ENCODE measurements around the gene NRROS.

The NRROS gene

GRCh38 chr3:196654735-196655090 is 15.2 kb downstream of the NRROS start:
- Histone ChIP-seq H3K9me3 (ENCODE audit: insufficient read depth, low read depth, low read length) (no peaks in the 10 kb centered on the region), H4K20me1 (ENCODE audit: insufficient read depth, low read length, poor library complexity, severe bottlenecking) (peaks cover 93% of the 10 kb centered on the region), H2AFZ (ENCODE audit: low read length) (no peak overlapping the region), H3K9me2 (replicated peaks; ENCODE audit: low read depth, low read length) (no peaks in the 10 kb centered on the region), H3K79me2 (ENCODE audit: insufficient read depth, low read length) (peaks cover 99% of the 10 kb centered on the region), H3K27me3 (ENCODE audit: insufficient read depth, low read length, poor library complexity, severe bottlenecking) (no peaks in the 10 kb centered on the region), H3K9ac (ENCODE audit: low read depth, low read length, poor library complexity, severe bottlenecking) (no peak overlapping the region), H3K4me1 (ENCODE audit: insufficient read depth, low read length, poor library complexity, severe bottlenecking) (peaks cover 29% of the 10 kb centered on the region), H3F3A (ENCODE audit: low read depth) (peaks cover 21% of the 10 kb centered on the region; the same call in 1 of the 2 replicates), H3K4me3 (ENCODE audit: low read length, poor library complexity, severe bottlenecking) (no peak overlapping the region), H3K4me2 (ENCODE audit: low read depth, low read length, poor library complexity, severe bottlenecking) (no peak overlapping the region), H3K36me3 (ENCODE audit: insufficient read depth, low read length) (peaks cover 94% of the 10 kb centered on the region)
- TF ChIP-seq EZH2phosphoT487 (IDR thresholded peaks at IDR 0.05; ENCODE audit: borderline replicate concordance) (no peak), CTCF (conservative IDR thresholded peaks at IDR 0.05; ENCODE audit: low read length) (no peak)

GRCh38 chr3:196655496-196655895 is 16.0 kb downstream of the NRROS start:
- H3K27me3 ChIP-seq (ENCODE audit: insufficient read depth, low read length, poor library complexity, severe bottlenecking) = no peaks in the 10 kb centered on the region
- no peak overlapping the region for H3K9ac ChIP-seq (ENCODE audit: low read depth, low read length, poor library complexity, severe bottlenecking)
- H3K4me1 ChIP-seq (ENCODE audit: insufficient read depth, low read length, poor library complexity, severe bottlenecking) = peaks cover 26% of the 10 kb centered on the region
- H3K9me2 ChIP-seq (replicated peaks; ENCODE audit: low read depth, low read length) = no peaks in the 10 kb centered on the region
- TF ChIP-seq EZH2phosphoT487 (IDR thresholded peaks at IDR 0.05; ENCODE audit: borderline replicate concordance) = no peak
- no peak for TF ChIP-seq CTCF (conservative IDR thresholded peaks at IDR 0.05; ENCODE audit: low read length)
- peaks cover 93% of the 10 kb centered on the region for H4K20me1 ChIP-seq (ENCODE audit: insufficient read depth, low read length, poor library complexity, severe bottlenecking)
- H2AFZ ChIP-seq (ENCODE audit: low read length) = no peak overlapping the region
- H3K79me2 ChIP-seq (ENCODE audit: insufficient read depth, low read length) = peaks cover 99% of the 10 kb centered on the region
- H3K4me2 ChIP-seq (ENCODE audit: low read depth, low read length, poor library complexity, severe bottlenecking) = no peak overlapping the region
- peaks cover 100% of the 10 kb centered on the region for H3K36me3 ChIP-seq (ENCODE audit: insufficient read depth, low read length)
- H3K9me3 ChIP-seq (ENCODE audit: insufficient read depth, low read depth, low read length) = no peaks in the 10 kb centered on the region
- peaks cover 21% of the 10 kb centered on the region; the same call in 1 of the 2 replicates for H3F3A ChIP-seq (ENCODE audit: low read depth)
- no peak overlapping the region for H3K4me3 ChIP-seq (ENCODE audit: low read length, poor library complexity, severe bottlenecking)

- Histone ChIP-seq H3F3A (ENCODE audit: low read depth) (peaks cover 21% of the 10 kb centered on the region; the same call in 1 of the 2 replicates), H3K4me2 (ENCODE audit: low read depth, low read length, poor library complexity, severe bottlenecking) (no peak overlapping the region), H3K79me2 (ENCODE audit: insufficient read depth, low read length) (peaks cover 99% of the 10 kb centered on the region), H3K36me3 (ENCODE audit: insufficient read depth, low read length) (peaks cover 100% of the 10 kb centered on the region), H3K9me3 (ENCODE audit: insufficient read depth, low read depth, low read length) (no peaks in the 10 kb centered on the region), H3K9ac (ENCODE audit: low read depth, low read length, poor library complexity, severe bottlenecking) (no peak overlapping the region), H3K27me3 (ENCODE audit: insufficient read depth, low read length, poor library complexity, severe bottlenecking) (no peaks in the 10 kb centered on the region), H3K9me2 (replicated peaks; ENCODE audit: low read depth, low read length) (no peaks in the 10 kb centered on the region), H3K4me3 (ENCODE audit: low read length, poor library complexity, severe bottlenecking) (no peak overlapping the region), H4K20me1 (ENCODE audit: insufficient read depth, low read length, poor library complexity, severe bottlenecking) (peaks cover 93% of the 10 kb centered on the region), H2AFZ (ENCODE audit: low read length) (no peak overlapping the region), H3K4me1 (ENCODE audit: insufficient read depth, low read length, poor library complexity, severe bottlenecking) (peaks cover 19% of the 10 kb centered on the region)
- TF ChIP-seq CTCF (conservative IDR thresholded peaks at IDR 0.05; ENCODE audit: low read length) (no peak), EZH2phosphoT487 (IDR thresholded peaks at IDR 0.05; ENCODE audit: borderline replicate concordance) (no peak)
Observed at GRCh38 chr3:196656213-196656612, 16.7 kb downstream of the NRROS start.

All from Loucy (cell line).